ENCODE results near the gene TRIM2. TPM values are rescaled to one million over a fixed set of nuclear protein-coding genes. Genes with fewer than 3 reads are reported as not detected.

Gene TRIM2
- total RNA-seq, 2 experiments from 2014 or later: 1.9 to 3.4 TPM

DNA sequence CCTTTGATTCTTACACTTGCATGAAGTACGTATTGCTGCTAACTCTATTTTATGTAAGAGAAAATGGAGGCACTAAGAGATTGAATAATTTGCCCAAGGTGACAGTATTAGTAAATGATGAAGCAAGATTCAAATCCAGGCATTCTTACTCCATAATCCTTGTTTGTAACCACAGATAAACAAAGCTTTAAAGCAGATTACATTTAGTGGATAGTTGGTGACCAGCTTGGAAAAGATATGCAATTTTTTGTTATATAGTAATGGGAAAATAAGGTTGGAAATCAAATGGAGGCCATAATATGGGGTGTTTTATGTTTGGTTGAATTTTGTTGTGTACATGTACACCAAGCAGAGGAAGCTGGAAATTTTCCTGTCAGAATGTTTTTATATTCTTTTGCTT is 171.1 kb downstream of the TRIM2 start:
- no peak for ATAC-seq (ENCODE audit: poor library complexity)
- Histone ChIP-seq H3K4me3 (ENCODE audit: low read length) (no peak overlapping the region), H3K9me3 (ENCODE audit: control insufficient read depth in 1 of 2, insufficient read depth in 1 of 2, low read length in 2 of 2) (peaks cover 0 to 6% of the 10 kb centered on the region in 2 experiments), H3K27ac (ENCODE audit: low read depth in 1 of 2, low read length in 2 of 2) (no peak overlapping the region), H3K27me3 (ENCODE audit: control insufficient read depth in 1 of 2, insufficient read depth in 2 of 2, low read length in 2 of 2) (no peaks in the 10 kb centered on the region), H3K4me1 (ENCODE audit: insufficient read depth, low read length) (no peaks in the 10 kb centered on the region), H3K36me3 (ENCODE audit: insufficient read depth, low read length) (no peaks in the 10 kb centered on the region)
- no peaks in the 10 kb centered on the region for H3K27me3 Mint-ChIP-seq
- H3K27ac Mint-ChIP-seq: no peak overlapping the region
- no peaks in the 10 kb centered on the region for H3K36me3 Mint-ChIP-seq (ENCODE audit: low read depth)
- ChIA-PET POLR2A (interaction anchor here (1.1 kb wide), 1 partner anchor 58 kb away, joined by 3 read pairs; no protein-coding TSS in a partner anchor), CTCF (interaction anchor here (1.4 kb wide), 1 partner anchor 15 kb away, joined by 4 read pairs; no protein-coding TSS in a partner anchor)
- TF ChIP-seq, protein P1, sequence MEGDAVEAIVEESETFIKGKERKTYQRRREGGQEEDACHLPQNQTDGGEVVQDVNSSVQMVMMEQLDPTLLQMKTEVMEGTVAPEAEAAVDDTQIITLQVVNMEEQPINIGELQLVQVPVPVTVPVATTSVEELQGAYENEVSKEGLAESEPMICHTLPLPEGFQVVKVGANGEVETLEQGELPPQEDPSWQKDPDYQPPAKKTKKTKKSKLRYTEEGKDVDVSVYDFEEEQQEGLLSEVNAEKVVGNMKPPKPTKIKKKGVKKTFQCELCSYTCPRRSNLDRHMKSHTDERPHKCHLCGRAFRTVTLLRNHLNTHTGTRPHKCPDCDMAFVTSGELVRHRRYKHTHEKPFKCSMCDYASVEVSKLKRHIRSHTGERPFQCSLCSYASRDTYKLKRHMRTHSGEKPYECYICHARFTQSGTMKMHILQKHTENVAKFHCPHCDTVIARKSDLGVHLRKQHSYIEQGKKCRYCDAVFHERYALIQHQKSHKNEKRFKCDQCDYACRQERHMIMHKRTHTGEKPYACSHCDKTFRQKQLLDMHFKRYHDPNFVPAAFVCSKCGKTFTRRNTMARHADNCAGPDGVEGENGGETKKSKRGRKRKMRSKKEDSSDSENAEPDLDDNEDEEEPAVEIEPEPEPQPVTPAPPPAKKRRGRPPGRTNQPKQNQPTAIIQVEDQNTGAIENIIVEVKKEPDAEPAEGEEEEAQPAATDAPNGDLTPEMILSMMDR (IDR thresholded peaks at IDR 0.05): no peak
- peaks cover 5% of the 10 kb centered on the region for H3K9me3 Mint-ChIP-seq
- intact Hi-C loops (cut with DNase I, micrococcal nuclease): no loop called here
- no peaks in the 10 kb centered on the region for H3K4me1 Mint-ChIP-seq (ENCODE audit: low read depth)
- no peak overlapping the region for H3K4me3 Mint-ChIP-seq
- no peak for DNase-seq

DNA sequence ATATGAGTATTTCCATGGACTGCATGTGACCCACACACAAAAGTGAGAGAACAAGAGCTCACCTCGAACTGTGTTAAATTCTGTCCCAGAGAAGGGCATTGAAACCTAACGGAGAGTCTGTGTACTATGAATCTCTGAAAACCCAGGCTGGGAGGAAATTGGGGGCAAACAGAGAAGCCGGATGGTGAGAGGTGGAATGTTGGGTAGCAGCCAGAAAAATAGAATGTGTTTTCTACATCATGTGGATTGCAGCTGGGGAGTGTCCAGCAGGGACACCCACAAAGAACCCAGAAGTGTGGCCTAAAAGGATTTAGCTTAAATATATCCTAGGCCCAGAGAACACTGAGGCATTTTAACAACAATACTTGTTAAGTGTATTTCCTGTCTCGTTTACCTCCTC is 178.9 kb downstream of the TRIM2 start:
- POLR2A ChIA-PET: no interaction called here
- no peaks in the 10 kb centered on the region for H3K27me3 ChIP-seq (ENCODE audit: control insufficient read depth in 1 of 2, insufficient read depth in 2 of 2, low read length in 2 of 2)
- H3K4me3 ChIP-seq (ENCODE audit: low read length): no peak overlapping the region
- H3K4me3 Mint-ChIP-seq: no peak overlapping the region
- H3K27ac ChIP-seq (ENCODE audit: low read depth in 1 of 2, low read length in 2 of 2): no peak overlapping the region
- no peak overlapping the region for H3K27ac Mint-ChIP-seq
- H3K36me3 ChIP-seq (ENCODE audit: insufficient read depth, low read length): no peaks in the 10 kb centered on the region
- CTCF ChIA-PET: no interaction called here
- no peaks in the 10 kb centered on the region for H3K4me1 ChIP-seq (ENCODE audit: insufficient read depth, low read length)
- intact Hi-C loops (cut with DNase I, micrococcal nuclease): no loop called here
- ATAC-seq (ENCODE audit: poor library complexity) (no peak), DNase-seq (no peak)
- TF ChIP-seq, protein P1 (IDR thresholded peaks at IDR 0.05): no peak
- no peaks in the 10 kb centered on the region for H3K9me3 ChIP-seq (ENCODE audit: control insufficient read depth in 1 of 2, insufficient read depth in 1 of 2, low read length in 2 of 2)
- H3K27me3 Mint-ChIP-seq: no peaks in the 10 kb centered on the region
- no peaks in the 10 kb centered on the region for H3K36me3 Mint-ChIP-seq (ENCODE audit: low read depth)
- no peaks in the 10 kb centered on the region for H3K9me3 Mint-ChIP-seq
- H3K4me1 Mint-ChIP-seq (ENCODE audit: low read depth): no peaks in the 10 kb centered on the region

- Histone ChIP-seq H3K4me1 (ENCODE audit: insufficient read depth, low read length) (no peaks in the 10 kb centered on the region), H3K4me3 (ENCODE audit: low read length) (no peak overlapping the region), H3K36me3 (ENCODE audit: insufficient read depth, low read length) (no peaks in the 10 kb centered on the region), H3K9me3 (ENCODE audit: control insufficient read depth in 1 of 2, insufficient read depth in 1 of 2, low read length in 2 of 2) (no peaks in the 10 kb centered on the region), H3K27ac (ENCODE audit: low read depth in 1 of 2, low read length in 2 of 2) (no peak overlapping the region), H3K27me3 (ENCODE audit: control insufficient read depth in 1 of 2, insufficient read depth in 2 of 2, low read length in 2 of 2) (no peaks in the 10 kb centered on the region)
- no peaks in the 10 kb centered on the region for H3K9me3 Mint-ChIP-seq
- DNase-seq (no peak), ATAC-seq (ENCODE audit: poor library complexity) (no peak)
- intact Hi-C loops (cut with DNase I, micrococcal nuclease): no loop called here
- no peaks in the 10 kb centered on the region for H3K36me3 Mint-ChIP-seq (ENCODE audit: low read depth)
- H3K27me3 Mint-ChIP-seq: no peaks in the 10 kb centered on the region
- H3K4me3 Mint-ChIP-seq: no peak overlapping the region
- no peaks in the 10 kb centered on the region for H3K4me1 Mint-ChIP-seq (ENCODE audit: low read depth)
- TF ChIP-seq, protein P1 (IDR thresholded peaks at IDR 0.05): no peak
- POLR2A ChIA-PET: no interaction called here
- H3K27ac Mint-ChIP-seq: no peak overlapping the region
- CTCF ChIA-PET: no interaction called here
Measured at GRCh38 chr4:153384160-153384559, 179.9 kb downstream of the TRIM2 start.
